GM20431 (cell line): ENCODE results near the gene TRIM38.
"Not testable (repeated sequence)": the region's sequence is repeated elsewhere in the genome, so short reads cannot be mapped to it uniquely, and the experiment has no call there.

Experiments
- in situ Hi-C: fragments of 300-500 bp; cut with MseI, MboI; formaldehyde crosslinking; loops from one replicate; pipeline ENCODE4 v1.15.0; 2020; ENCODE audit warnings: low sequenced_read_pairs; ENCODE audit not compliant: unreplicated experiment

Gene TRIM38, protein sequence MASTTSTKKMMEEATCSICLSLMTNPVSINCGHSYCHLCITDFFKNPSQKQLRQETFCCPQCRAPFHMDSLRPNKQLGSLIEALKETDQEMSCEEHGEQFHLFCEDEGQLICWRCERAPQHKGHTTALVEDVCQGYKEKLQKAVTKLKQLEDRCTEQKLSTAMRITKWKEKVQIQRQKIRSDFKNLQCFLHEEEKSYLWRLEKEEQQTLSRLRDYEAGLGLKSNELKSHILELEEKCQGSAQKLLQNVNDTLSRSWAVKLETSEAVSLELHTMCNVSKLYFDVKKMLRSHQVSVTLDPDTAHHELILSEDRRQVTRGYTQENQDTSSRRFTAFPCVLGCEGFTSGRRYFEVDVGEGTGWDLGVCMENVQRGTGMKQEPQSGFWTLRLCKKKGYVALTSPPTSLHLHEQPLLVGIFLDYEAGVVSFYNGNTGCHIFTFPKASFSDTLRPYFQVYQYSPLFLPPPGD

DNA sequence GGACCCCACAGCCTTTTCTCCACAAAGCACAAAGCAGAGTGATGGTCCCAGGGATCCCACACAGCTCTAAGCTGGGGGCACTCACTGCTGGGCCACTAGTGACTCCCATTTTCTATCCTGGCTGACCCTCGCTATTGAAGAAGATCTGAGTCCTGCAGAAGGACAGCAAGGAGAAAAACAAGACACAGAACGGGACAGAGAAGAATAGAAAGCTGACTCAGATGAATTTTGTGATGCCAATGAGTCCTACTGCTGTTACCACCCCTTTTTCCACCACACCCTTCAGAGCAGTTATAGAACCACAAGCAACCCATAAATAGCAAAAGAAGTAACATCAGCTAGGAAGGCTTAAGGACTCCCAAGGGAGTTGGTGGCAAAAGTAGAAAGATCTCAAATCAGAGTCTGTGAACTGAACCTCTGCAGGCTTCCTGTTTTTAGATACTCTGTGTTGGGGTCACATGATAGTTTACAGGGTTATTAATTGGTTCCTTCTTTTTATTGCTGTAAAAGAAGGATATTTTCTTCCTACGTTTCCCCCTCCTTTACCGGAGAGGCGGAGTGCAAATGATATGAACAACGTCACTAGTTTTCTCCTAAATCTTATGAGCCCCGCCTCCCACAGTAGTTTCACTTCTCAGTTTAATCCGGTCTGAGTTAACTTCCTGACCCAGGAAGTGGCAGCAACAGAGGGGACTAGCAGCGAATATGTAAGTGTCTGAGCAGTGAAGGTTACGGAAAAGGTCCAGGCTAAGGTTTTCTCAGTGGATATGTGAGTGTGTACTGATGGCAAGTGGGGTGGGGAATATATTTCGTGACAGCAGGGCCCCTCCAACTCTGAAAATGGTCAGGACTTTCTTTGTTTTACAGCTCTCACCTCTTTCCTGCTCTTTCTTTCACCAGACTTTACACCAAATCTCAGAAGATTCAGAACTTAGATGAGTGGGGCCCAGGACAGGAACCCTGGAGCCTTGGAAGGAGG lies at the start of gene TRIM38:
TRIM38 (plus strand) TSS at position 654 of the 979 bp plus-strand sequence. CDS start 3,721 bp downstream, outside the sequence.
- in situ Hi-C loops = no loop called here

DNA sequence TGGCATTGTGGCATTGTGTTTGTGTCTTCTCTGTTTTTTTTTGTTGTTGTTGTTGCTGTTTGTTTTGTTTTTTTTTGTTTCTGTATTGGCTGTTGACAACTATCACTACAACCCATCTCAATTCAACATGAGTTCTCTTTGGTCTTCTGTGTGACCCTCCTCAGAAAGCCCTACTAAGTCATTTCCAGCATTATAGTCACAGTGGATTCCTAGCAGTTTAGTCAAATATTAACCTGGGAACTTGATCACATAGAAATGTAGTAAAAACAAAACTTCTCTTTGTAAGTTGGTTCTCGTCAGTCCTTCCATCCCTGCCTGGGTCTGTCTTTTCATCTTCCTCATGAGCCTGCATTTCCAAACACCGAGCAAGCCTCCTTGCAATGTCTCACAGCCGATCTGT lies 48.9 kb upstream of the TRIM38 start:
- in situ Hi-C loops = no loop called here

DNA sequence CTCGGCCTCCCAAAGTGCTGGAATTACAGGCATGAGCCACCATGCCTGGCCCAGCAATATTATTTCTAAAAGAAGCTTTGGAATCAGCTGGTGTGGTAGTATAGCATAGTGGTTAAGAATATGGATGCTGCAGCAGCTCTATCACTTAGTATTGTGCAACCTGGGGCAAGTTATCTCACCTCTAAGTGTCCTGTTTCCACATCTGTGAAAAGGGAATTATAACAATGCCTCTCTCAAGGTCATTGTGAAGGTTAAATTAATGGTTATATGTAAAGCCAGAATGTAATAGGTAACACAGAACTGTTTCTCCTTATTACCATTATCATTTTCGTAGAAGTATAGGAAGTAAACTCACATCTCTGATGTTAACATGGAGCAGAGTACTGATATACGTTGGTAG lies 46.3 kb upstream of the TRIM38 start:
- in situ Hi-C loops = no loop called here

DNA sequence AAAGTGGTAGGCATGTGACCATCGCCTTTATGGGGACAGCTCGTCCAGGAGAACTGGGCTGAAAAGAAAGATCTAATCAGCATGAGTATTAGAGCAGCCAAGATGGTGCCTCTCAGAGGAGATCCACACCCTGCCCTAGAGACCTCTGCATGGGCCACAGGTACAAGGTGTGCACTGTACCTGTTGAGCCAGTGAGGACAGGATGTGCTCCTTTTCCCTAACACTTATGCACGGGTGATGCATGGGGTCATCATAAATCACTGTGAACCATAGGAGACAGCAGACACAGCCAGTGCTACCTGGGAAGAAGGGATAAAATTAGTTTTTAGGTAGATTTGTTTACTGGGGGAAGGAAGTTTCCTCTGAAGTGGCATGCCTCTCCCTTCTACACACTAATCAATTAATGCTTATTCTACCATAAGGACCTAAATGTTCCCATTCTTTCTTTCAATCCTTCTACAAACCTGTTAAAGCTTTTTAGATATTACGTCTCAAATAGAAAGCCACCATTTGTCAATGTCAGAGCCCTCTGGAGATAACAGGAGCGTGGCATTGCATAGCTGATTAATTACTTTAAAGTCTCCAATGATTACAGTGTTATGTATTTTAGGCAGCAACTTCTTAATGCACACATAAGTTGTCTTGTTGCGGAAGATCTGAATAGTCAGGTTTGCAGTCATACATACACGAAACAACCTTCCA lies 45.7 kb upstream of the TRIM38 start:
- in situ Hi-C loops = no loop called here

DNA sequence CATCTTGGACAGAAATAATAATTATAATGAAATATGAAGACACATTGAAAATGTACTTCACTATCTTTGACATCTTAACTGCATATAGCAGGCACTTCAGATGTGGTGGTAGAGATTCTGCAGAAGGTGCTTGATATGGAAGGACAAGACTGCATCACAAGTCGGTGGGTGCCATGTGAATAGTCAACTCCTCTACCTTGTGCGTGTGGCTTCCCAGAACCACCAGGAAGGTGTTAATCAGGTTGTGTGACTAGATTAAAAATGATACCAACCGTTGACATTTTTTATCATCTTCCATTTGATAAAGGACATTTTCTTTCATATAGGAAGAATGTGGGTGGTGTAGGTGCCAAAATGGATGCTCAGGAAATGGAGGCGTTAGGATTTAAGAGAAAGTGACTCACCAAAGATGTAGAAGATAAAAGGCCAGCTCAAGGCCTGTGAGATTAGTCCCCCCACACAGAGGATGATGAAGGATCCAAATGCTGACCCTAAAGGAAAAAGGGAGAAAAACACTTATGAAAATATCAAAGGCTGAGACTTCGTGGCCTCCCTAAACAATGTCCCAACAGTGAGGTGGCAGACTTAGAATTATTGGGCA lies 44.4 kb upstream of the TRIM38 start:
- in situ Hi-C loops = no loop called here

DNA sequence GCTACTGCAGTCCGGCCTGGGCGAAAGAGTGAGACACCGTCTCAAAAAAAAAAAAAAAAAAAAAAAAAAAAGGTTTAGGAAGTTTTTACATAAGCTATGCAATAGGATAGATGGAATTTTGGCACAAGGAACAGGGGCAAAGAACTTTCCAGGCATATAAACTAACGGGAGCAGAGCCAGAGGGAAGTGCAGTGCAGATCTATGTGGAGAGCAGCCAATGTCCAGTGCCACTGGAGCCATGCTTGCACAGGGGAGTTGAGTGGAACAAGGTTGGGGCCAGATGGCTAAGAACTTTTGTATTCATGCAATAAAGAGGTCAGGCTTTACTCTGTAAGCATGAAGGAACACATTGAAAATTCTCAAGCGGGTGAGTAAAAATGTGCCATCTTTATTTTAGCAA lies 42.9 kb upstream of the TRIM38 start:
- in situ Hi-C loops = no loop called here

DNA sequence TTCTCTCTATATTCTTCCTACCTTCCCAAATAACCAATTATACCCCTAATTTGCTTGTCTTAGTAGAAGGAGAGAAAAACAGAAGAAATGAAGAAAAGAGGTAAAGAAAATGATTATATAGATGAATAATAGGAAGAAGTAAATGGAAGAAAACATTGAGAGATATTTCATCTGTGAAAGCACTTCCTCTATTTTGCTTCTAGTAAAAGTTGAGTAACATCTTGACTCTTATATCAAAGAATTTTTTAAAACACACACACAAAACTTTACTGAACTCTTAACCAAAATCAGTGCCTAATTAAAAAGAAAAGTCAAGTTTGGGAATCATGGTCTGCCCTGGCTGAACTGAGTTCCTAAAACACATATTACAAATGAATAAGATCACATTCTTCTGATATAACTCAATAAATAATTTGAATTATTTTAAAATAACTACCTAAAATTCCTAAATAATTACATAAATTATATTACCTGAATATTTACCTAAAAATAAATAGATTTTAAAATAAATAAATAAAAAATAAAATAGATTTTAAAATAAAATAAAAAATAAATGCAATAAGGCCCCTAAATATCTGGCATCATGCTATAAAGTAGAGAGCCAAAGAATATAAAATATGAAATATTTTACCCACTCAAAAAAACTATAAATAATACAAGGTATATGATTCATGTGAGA lies 40.9 kb upstream of the TRIM38 start:
- in situ Hi-C loops = no loop called here

DNA sequence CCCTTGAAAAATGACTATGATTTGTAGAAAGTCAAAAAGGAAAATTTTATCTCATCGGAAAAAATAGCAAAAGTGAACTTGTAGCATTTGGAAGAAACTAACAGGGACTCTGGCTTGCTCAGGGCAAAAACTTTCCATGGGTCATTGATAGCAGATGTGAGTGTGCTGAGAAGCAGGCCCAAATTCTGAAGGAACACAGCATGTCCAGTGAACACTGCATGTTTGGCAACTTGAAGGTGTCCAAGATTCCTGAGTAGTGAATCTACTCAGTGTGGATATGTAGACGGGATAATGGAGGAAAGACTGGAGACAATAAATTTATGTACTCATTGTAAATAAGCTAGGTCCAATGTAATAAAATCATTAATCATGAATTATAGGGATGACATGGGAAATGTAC lies 40.3 kb upstream of the TRIM38 start:
- in situ Hi-C loops = no loop called here

DNA sequence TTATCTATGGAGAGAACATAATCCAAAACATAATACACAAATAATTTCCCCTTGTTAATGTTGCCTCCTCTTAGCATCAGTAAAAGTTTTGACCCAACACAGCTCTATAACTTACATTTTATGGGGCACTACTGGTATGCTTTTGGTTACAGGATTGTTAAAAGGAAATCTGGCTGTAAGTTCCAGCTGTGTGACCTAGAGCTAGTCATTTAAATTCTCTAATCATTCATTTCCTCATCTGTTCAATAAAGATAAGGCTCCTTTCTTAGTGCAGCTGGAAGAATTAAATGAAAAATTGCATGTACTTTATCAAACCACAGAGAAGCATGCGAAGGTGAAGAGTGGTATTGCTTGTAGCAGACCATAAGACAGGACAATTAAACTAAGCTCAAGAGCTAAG lies 36.7 kb upstream of the TRIM38 start:
- in situ Hi-C loops = no loop called here

DNA sequence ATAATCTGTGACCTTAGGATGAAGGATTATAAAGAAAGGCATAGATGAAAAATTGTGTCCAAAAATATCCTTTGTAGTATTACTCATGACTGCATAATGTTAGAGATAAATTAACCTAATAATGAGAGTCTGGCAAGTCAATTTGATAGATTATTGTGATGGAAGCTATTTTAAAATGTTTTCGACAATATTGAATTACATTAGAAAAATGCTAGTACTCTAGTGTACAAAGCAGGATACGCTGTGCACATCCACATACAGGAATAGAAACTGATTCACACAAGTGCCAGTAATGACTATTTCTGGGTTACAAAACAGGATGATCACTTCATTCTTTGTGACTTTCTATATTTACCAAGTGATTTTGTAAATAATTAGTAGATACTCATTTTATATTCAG lies 35.4 kb upstream of the TRIM38 start:
- in situ Hi-C loops = no loop called here

DNA sequence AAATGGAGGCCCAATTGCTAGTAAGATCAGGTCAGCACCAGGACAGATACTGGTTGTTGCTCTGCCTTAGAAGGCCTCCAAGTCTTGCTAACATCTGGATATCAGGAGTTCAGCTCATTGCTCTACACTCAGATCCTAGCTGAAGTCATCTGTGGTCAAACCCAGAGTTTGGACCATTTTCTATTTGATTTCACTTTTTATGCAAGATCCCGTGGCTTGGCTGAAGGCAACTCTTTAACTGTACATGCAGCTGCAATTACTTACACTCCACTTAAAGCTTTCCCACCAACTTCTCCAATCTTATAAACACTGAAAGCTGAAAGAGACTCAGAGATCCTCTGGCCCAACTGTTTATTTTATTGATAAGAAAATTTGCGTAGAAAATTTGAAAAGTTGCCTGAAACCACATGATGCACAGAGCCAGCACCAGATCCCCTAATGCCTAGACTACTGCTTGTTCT lies 34.8 kb upstream of the TRIM38 start:
- in situ Hi-C loops = no loop called here

DNA sequence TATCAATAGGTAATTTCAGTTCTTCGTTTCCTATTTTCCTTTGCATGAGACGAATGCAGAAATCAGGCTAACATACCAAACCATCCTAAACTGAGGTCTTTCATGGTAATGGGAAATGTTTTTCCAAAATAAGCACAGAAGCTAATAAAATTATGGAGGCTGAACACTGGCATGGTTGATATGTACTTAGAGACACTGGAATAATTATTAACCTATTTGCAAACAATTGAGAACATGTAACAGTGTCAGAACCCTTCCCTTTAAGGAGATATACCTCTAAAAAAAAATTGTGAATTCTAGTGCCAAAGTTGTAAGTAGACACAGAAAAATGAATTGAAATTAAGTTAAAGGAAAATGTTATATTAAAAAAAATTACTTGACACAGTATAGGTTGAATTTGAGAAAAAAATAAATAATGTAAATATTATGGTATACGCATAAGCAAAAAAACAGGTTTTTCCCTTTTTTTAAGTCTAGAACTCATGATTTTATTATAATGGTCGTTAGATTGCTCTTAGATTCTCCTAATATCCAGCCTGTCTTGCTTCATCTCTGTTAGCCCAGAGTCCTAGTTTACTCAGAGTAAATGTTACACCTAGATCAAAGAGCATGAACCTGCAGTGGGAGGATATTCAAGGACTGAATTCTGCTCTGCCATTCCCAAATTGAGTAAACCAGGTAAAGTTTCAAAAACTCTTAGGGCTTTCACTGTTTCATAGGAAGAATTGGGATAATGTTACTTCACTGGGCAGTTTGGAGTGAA lies 33.9 kb upstream of the TRIM38 start:
- in situ Hi-C loops = no loop called here

DNA sequence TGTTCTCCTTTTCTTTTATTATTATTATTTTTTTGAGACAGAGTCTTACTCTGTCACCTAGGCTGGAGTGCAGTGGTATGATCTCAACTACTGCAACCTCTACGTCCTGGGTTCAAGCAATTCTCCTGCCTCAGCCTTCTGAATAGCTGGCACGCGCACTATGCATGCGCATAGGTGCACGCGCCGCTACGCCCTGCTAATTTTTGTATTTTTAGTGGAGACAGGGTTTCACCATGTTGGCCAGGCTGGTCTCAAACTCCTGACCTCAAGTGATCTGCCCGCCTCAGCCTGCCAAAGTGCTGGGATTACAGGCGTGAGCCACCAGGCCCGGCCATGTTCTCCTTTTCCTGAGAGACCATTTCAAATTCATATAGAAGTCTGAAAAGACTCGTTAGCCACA lies 32.8 kb upstream of the TRIM38 start:
- in situ Hi-C loops = not testable (repeated sequence)

DNA sequence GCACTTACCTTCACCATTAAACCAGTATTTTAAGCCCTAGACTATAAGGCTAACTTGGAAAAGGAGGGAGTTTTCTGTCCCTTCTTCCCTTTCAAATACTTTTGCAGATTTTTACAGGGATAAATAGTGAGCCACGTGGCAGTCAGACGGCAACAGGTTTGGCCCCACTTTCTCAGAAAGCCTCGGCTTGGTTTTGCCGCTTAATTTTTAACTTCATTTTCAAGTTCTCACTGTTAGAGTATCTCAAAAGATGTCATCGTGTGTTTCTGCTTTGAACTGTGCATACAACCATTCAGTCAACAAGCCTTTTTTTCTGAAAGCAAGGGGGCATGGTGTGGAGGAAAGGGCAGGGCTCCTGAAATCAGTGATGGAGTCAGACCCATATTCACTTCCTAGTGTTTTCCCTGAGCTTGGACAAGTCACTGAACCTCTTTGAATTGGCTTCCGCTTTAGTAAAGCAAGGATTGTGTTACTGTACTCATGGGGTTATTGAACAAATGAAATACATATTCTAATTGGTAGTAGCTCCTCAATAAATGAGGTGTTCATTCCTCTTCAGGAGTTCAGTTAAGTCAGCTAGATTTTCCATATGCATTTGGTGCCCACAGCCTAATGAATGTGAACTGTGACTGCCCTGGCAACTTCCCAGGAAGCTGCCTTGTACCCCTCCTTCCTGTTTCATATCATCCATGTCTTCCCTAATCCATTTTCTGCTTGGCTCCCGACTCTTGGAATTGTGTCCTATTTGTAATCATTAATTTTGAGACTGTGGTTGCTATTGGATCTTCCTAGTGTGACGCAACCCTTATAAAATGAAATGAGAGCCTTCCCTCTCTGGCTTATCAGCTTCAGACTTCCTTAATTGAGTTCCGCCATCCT lies 31.8 kb upstream of the TRIM38 start, which contains the start of gene SLC17A2:
SLC17A2 (minus strand) TSS at position 160 of the 879 bp plus-strand sequence. CDS start 4,895 bp downstream, outside the sequence.
- in situ Hi-C loops = no loop called here

DNA sequence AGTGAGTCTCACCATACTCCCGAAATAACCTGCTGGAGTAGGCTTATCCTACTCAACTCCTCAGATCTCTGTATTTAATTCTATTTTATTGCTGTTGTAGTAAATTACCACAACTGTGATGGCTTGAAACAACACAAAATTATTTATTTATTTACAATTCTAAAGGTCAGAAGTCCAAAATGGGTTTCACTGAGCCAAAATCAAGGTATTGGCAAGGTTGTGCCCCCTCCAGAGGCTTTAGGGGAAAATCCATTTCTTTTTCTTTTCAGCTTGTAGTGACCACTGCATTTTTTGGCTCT lies 31.2 kb upstream of the TRIM38 start:
- in situ Hi-C loops = no loop called here

DNA sequence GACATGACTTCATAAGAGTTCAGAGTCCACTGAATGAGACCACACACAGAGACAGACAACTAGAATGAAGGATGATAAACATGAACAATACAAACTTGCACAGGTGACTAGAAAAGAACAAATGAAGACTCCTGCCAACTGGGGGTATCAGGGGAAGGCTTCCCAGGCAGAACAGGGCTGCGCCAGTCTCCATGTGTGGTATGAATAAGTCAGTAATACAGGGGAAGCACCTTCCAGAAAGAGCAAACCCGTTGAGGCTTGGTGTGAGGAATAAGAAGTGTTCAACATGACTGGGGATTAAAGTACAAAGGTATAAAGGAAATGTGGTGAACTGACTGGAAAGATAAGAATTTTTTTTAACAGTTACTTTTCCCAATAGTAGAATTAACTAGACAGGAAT lies 28.4 kb upstream of the TRIM38 start:
- in situ Hi-C loops = no loop called here

DNA sequence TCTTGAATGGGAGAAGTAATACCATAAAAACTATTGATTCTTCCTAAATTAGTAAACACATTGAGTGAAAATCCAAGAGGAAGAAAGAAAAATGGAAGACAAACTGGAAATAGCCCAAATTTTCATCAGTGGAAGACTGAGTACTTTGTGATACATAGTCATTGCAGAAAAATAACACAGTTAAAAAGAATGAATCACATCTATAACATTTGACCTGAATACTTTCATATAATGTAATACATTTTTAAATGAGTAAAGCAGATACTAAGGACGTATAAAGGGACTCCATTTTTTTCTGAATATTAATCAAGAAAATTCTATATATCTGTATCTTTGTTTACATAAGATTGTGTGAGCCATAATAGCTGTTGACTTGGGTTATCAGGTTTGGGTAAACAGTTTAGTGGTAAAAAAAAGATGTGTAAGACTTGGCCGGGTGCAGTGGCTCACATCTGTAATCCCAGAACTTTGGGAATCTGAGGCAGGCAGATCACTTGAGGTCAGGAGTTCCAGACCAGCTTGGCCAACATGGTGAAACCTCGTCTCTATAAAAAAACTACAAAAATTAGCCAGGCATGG lies 27.8 kb upstream of the TRIM38 start:
- in situ Hi-C loops = no loop called here
